ENCODE measurements around the gene SORCS2.

DNA sequence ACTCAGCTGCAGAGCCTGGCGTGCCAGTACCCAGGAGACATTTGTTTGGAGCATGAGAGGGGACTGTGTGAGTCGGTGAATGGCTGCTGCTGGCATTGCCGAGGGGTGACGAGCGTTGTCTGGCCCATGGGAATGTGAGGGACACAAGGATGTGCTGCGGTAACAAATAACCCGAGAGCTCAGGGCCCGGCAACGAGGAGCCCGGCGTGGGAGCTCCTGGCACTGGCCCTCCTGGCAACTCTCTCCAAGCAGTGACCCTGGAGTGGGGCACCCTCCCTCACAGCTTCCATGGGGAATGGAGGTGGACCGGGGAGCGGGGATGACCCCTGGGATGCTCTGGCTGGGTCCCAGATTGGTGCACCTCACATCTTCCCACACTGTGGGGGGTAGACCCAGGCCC is 44.0 kb upstream of the SORCS2 start:
- TF ChIP-seq, protein P1, sequence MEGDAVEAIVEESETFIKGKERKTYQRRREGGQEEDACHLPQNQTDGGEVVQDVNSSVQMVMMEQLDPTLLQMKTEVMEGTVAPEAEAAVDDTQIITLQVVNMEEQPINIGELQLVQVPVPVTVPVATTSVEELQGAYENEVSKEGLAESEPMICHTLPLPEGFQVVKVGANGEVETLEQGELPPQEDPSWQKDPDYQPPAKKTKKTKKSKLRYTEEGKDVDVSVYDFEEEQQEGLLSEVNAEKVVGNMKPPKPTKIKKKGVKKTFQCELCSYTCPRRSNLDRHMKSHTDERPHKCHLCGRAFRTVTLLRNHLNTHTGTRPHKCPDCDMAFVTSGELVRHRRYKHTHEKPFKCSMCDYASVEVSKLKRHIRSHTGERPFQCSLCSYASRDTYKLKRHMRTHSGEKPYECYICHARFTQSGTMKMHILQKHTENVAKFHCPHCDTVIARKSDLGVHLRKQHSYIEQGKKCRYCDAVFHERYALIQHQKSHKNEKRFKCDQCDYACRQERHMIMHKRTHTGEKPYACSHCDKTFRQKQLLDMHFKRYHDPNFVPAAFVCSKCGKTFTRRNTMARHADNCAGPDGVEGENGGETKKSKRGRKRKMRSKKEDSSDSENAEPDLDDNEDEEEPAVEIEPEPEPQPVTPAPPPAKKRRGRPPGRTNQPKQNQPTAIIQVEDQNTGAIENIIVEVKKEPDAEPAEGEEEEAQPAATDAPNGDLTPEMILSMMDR (IDR thresholded peaks at IDR 0.05), result no peak
- no peak for TF ChIP-seq POLR2A (IDR thresholded peaks at IDR 0.05)

Data from esophagus squamous epithelium (tissue), 4 donors.